DOHH2 (cell line): ENCODE data around the gene ZNF691.
"Not testable (repeated sequence)": the region's sequence is repeated elsewhere in the genome, so short reads cannot be mapped to it uniquely, and the experiment has no call there.

Source experiments
- H3F3A ChIP-seq: fragments of 200-600 bp; sonication (generic), shearing (Covaris generic); 2 replicates; pipeline ENCODE4 v1.6.0; 2016; ENCODE audit warnings: antibody characterized with exemption, mild to moderate bottlenecking; ENCODE audit not compliant: control insufficient read depth, insufficient read depth
- H3K27ac ChIP-seq: fragments of 200-600 bp; sonication (generic); 2 replicates; pipeline ENCODE4 v1.5.1; 2014; ENCODE audit warnings: low read depth, mild to moderate bottlenecking, low read length, moderate library complexity
- H3K27me3 ChIP-seq: fragments of 200-600 bp; sonication (generic); 2 replicates; pipeline ENCODE4 v1.6.1; 2014; ENCODE audit warnings: mild to moderate bottlenecking, low read length, mixed read lengths; ENCODE audit not compliant: control insufficient read depth
- H3K36me3 ChIP-seq: fragments of 200-600 bp; sonication (generic); 2 replicates; pipeline ENCODE4 v1.6.1; 2014; ENCODE audit warnings: mild to moderate bottlenecking, low read length, moderate library complexity, mixed read lengths; ENCODE audit not compliant: control insufficient read depth
- H3K4me1 ChIP-seq: fragments of 200-600 bp; sonication (generic); 2 replicates; pipeline ENCODE4 v1.6.1; 2014; ENCODE audit warnings: mild to moderate bottlenecking, low read length, mixed read lengths; ENCODE audit not compliant: control insufficient read depth
- H3K4me2 ChIP-seq: fragments of 200-600 bp; sonication (generic); 2 replicates; pipeline ENCODE4 v1.6.0; 2014; ENCODE audit warnings: mild to moderate bottlenecking, low read length, moderate library complexity
- H3K4me3 ChIP-seq: fragments of 200-600 bp; sonication (generic); 2 replicates; pipeline ENCODE4 v1.5.1; 2014; ENCODE audit warnings: mild to moderate bottlenecking, low read length, mixed read lengths
- H3K79me2 ChIP-seq: fragments of 200-600 bp; sonication (generic); 2 replicates; pipeline ENCODE4 v1.6.1; 2014; ENCODE audit warnings: mild to moderate bottlenecking, low read length, mixed read lengths; ENCODE audit not compliant: control insufficient read depth
- H3K9me2 ChIP-seq: fragments of 200-600 bp; sonication (generic); replicated peaks from 2 replicates; pipeline ENCODE4 v1.6.1; 2014; ENCODE audit warnings: mild to moderate bottlenecking, low read length, mixed read lengths; ENCODE audit not compliant: control insufficient read depth
- H3K9me3 ChIP-seq: fragments of 200-600 bp; sonication (generic); 2 replicates; pipeline ENCODE4 v1.6.1; 2014; ENCODE audit warnings: antibody characterized with exemption, low read length, mixed read lengths; ENCODE audit not compliant: control insufficient read depth, insufficient read depth
- H4K20me1 ChIP-seq: fragments of 200-600 bp; sonication (generic); 2 replicates; pipeline ENCODE4 v1.6.0; 2014; ENCODE audit warnings: low read depth, mild to moderate bottlenecking, antibody characterized with exemption, low read length, moderate library complexity; ENCODE audit not compliant: control insufficient read depth, insufficient read depth
- CTCF ChIP-seq: fragments of 200-600 bp; sonication (generic); IDR thresholded peaks from one replicate; pipeline ENCODE4 v1.5.1; 2014; ENCODE audit warnings: antibody characterized with exemption, mild to moderate bottlenecking, low read depth, low read length; ENCODE audit not compliant: poor library complexity, severe bottlenecking
- EZH2phosphoT487 ChIP-seq: fragments of 200-600 bp; sonication (generic); IDR thresholded peaks from 2 replicates; pipeline ENCODE4 v1.6.1; 2017; ENCODE audit warnings: borderline replicate concordance, mild to moderate bottlenecking, antibody characterized with exemption, low read length, moderate library complexity, mixed read lengths

ZNF691 gene

GRCh38 chr1:42807056-42807668, 39.3 kb upstream of the ZNF691 start:
- H3K9me2 ChIP-seq = no peaks in the 10 kb centered on the region
- no peak overlapping the region for H3K4me3 ChIP-seq
- H3K4me1 ChIP-seq = peaks cover 3% of the 10 kb centered on the region; the same call in 1 of the 2 replicates
- no peaks in the 10 kb centered on the region for H3K9me3 ChIP-seq
- TF ChIP-seq EZH2phosphoT487 = no peak
- TF ChIP-seq CTCF = no peak
- no peak overlapping the region for H3K4me2 ChIP-seq
- no peaks in the 10 kb centered on the region for H4K20me1 ChIP-seq
- H3K36me3 ChIP-seq = no peaks in the 10 kb centered on the region
- 0 out of 2 replicates have a peak, but pooled peaks cover 2% of the 10 kb centered on the region for H3F3A ChIP-seq
- H3K79me2 ChIP-seq = no peaks in the 10 kb centered on the region
- no peaks in the 10 kb centered on the region for H3K27me3 ChIP-seq
- no peak overlapping the region for H3K27ac ChIP-seq

GRCh38 chr1:42814815-42815214, 31.6 kb upstream of the ZNF691 start:
- H3K36me3 ChIP-seq, H3K27ac ChIP-seq, H3K79me2 ChIP-seq, H3K9me2 ChIP-seq, H3K27me3 ChIP-seq, H3K4me3 ChIP-seq, H3K4me2 ChIP-seq, H3F3A ChIP-seq, H4K20me1 ChIP-seq, H3K9me3 ChIP-seq: not testable (repeated sequence)
- peaks cover 17% of the 10 kb centered on the region for H3K4me1 ChIP-seq

GRCh38 chr1:42815941-42816584, 30.4 kb upstream of the ZNF691 start:
- Histone ChIP-seq H3K79me2 (no peaks in the 10 kb centered on the region; the same call in 1 of the 2 replicates), H3K36me3 (no peaks in the 10 kb centered on the region), H3K9me3 (no peaks in the 10 kb centered on the region), H3F3A (no peaks in the 10 kb centered on the region), H3K27ac (no peak overlapping the region), H3K4me1 (peaks cover 17% of the 10 kb centered on the region), H3K4me2 (peak overlapping the region; percentile 84), H3K9me2 (no peaks in the 10 kb centered on the region), H3K27me3 (no peaks in the 10 kb centered on the region), H3K4me3 (peak overlapping the region; percentile 80), H4K20me1 (no peaks in the 10 kb centered on the region)
- TF ChIP-seq EZH2phosphoT487 (no peak), CTCF (no peak)
